Thyroid gland (tissue), 4 donors: ENCODE results near the gene NYNRIN. TPM values are rescaled to one million over a fixed set of nuclear protein-coding genes. Genes with fewer than 3 reads are reported as not detected.

Experiments used
- DNase-seq, 2 donors: peaks; one replicate each; pipeline ENCODE4 v3.0.0-alpha.2; 2019
- H3K27ac ChIP-seq, 3 donors: fragments of 200-600 bp; sonication (generic); 1 replicate in 2 of 3; 2 replicates in 1 of 3; pipeline ENCODE4 v1.5.1; 2016 to 2019; ENCODE audit warnings: mild to moderate bottlenecking in 1 of 3, moderate library complexity in 1 of 3
- H3K27me3 ChIP-seq: fragments of 200-600 bp; sonication (generic); one replicate; pipeline ENCODE4 v1.5.1; 2019
- H3K36me3 ChIP-seq, 2 donors: fragments of 200-600 bp; sonication (generic); one replicate each; pipeline ENCODE4 v1.5.1; 2016 to 2019
- H3K4me1 ChIP-seq, 2 donors: fragments of 200-600 bp; sonication (generic); one replicate each; pipeline ENCODE4 v1.5.1; 2017 to 2019
- H3K4me3 ChIP-seq, 3 donors: fragments of 200-600 bp; sonication (generic); replicated peaks in 1 of 3; 1 replicate in 2 of 3; 2 replicates in 1 of 3; pipeline ENCODE4 v1.5.1; 2016; ENCODE audit warnings: mild to moderate bottlenecking in 1 of 3
- H3K9me3 ChIP-seq: fragments of 200-600 bp; sonication (generic); one replicate; pipeline ENCODE4 v1.5.1; 2017
- POLR2A ChIP-seq, 2 donors: fragments of 450-650 bp; IDR thresholded peaks; one replicate each; pipeline ENCODE4 v1.6.1; 2017; ENCODE audit warnings: antibody characterized with exemption in 2 of 2, mild to moderate bottlenecking in 2 of 2, moderate library complexity in 1 of 2
- WGBS, 2 donors: methylation state at CpG; one replicate each; pipeline ENCODE4 v1.1.5; 2017; 5-methylcytosine and 5-hydroxymethylcytosine counted together
- intact Hi-C: fragments of 100-400 bp; cut with DNase I; formaldehyde crosslinking; loops from one replicate; pipeline ENCODE4 v1.15.1; 2023
- total RNA-seq, 4 donors: library from RNA; depleted of rRNA; stranded (reverse); fragments of >200 nt; gene quantifications; one replicate each; pipeline ENCODE4 v1.2.3, GENCODE V29; 2016
- TF ChIP-seq, protein P1 (sequence below), 6 experiments: fragments of 200-600 bp in 3 of 6; fragments of 450-650 bp in 3 of 6; sonication (generic) in 3 of 6; IDR thresholded peaks; one replicate each; pipeline ENCODE4 v1.5.1; 2016 to 2019; ENCODE audit warnings: antibody characterized with exemption in 6 of 6, mild to moderate bottlenecking in 2 of 6, inconsistent platforms in 1 of 6, moderate library complexity in 1 of 6

The NYNRIN gene
- total RNA-seq, 4 donors from 2014 or later, result 11.7 to 19.9 (median 12.3) TPM

- no peak for TF ChIP-seq POLR2A (IDR thresholded peaks at IDR 0.05)
- TF ChIP-seq, protein P1, sequence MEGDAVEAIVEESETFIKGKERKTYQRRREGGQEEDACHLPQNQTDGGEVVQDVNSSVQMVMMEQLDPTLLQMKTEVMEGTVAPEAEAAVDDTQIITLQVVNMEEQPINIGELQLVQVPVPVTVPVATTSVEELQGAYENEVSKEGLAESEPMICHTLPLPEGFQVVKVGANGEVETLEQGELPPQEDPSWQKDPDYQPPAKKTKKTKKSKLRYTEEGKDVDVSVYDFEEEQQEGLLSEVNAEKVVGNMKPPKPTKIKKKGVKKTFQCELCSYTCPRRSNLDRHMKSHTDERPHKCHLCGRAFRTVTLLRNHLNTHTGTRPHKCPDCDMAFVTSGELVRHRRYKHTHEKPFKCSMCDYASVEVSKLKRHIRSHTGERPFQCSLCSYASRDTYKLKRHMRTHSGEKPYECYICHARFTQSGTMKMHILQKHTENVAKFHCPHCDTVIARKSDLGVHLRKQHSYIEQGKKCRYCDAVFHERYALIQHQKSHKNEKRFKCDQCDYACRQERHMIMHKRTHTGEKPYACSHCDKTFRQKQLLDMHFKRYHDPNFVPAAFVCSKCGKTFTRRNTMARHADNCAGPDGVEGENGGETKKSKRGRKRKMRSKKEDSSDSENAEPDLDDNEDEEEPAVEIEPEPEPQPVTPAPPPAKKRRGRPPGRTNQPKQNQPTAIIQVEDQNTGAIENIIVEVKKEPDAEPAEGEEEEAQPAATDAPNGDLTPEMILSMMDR (IDR thresholded peaks at IDR 0.05), result no peak
- H3K4me3 ChIP-seq, result no peak overlapping the region
- no peaks in the 10 kb centered on the region for H3K9me3 ChIP-seq
- peak overlapping the region in 1 of 3 donors; percentile 19 for H3K27ac ChIP-seq
- DNase-seq, result peak in 1 of 2 donors; percentile 33
- peaks cover under 1 to 6% of the 10 kb centered on the region in 2 donors for H3K36me3 ChIP-seq
- H3K4me1 ChIP-seq, result peaks cover 34 to 59% of the 10 kb centered on the region in 2 donors
- intact Hi-C loops, result no loop called here
- H3K27me3 ChIP-seq, result no peaks in the 10 kb centered on the region
- 41 to 49% methylated on average over 7 of the region's 7 CpGs for WGBS, 2 donors
Measured at GRCh38 chr14:24403294-24403998, 4.6 kb downstream of the NYNRIN start.

DNA sequence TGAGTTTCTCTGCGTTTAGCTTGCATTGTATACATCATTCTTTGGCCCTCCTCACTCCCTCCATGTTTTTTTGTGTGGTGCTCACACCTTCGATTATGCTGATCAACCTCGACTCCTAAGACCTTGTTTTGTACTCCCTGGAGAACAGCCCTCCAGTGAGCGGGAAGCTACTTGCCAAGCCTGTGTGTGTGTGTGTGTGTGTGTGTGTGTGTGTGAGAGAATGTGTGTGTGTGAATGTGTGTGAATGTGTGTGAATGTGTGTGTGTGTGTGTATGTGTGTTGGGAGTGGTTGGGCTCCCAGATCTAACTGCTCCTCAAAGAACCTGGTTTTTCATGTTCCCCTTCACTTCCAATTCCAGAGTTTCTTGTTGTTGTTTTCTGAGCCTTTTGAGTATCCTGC lies 6.0 kb downstream of the NYNRIN start:
- 52 to 64% methylated on average over 4 of the region's 4 CpGs for WGBS, 2 donors
- Histone ChIP-seq H3K4me3 (no peak overlapping the region), H3K36me3 (peaks cover 12 to 14% of the 10 kb centered on the region in 2 donors), H3K9me3 (no peaks in the 10 kb centered on the region), H3K27me3 (no peaks in the 10 kb centered on the region), H3K27ac (no peak overlapping the region), H3K4me1 (peaks cover 29 to 50% of the 10 kb centered on the region in 2 donors)
- TF ChIP-seq, protein P1 (IDR thresholded peaks at IDR 0.05), result no peak
- no peak for TF ChIP-seq POLR2A (IDR thresholded peaks at IDR 0.05)
- intact Hi-C loops, result no loop called here
- no peak for DNase-seq

GRCh38 chr14:24406416-24406815 lies 7.6 kb downstream of the NYNRIN start:
- H3K36me3 ChIP-seq, result peaks cover 13 to 14% of the 10 kb centered on the region in 2 donors
- H3K4me3 ChIP-seq, result no peak overlapping the region
- H3K27me3 ChIP-seq, result no peaks in the 10 kb centered on the region
- no peak overlapping the region for H3K27ac ChIP-seq
- WGBS, 2 donors, result 93 to 96% methylated on average over 6 of the region's 6 CpGs
- intact Hi-C loops, result no loop called here
- H3K9me3 ChIP-seq, result no peaks in the 10 kb centered on the region
- DNase-seq, result no peak
- H3K4me1 ChIP-seq, result peaks cover 13 to 36% of the 10 kb centered on the region in 2 donors
- no peak for TF ChIP-seq POLR2A (IDR thresholded peaks at IDR 0.05)
- TF ChIP-seq, protein P1 (IDR thresholded peaks at IDR 0.05), result no peak

DNA sequence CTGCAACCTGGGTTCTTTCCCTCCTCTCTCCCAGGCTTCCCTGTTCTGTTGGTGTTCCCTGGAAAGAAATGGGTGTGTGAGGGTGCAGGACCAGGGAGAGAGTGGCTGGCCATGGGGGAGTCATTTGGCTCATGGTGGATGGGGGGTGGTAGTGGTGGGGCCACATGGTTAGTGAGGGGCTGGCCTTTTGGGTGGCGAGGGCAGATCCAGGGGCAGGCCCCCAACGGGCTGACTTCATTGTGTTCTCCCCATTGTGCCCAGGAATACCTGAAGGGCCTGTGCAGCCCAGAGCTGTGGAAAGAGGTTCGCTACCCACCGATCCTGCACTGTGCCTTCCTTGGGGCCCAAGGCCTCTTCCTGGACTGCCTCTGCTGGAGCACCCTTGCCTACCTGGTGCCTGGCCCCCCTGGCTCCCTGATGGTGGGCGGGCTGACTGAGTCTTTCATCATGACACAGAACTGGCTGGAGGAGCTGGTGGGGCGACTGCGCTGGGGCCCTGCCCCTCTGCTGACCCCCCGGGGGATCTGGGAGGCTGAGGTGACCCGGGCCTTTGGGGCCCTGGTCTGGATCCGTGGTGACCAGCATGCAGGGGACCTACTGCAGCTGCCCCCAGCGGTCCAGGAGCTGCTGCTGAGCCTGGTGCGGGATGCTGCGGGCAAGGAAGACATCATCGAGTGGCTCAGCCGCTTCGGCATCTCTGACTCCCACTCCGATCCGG lies 9.0 kb downstream of the NYNRIN start:
- H3K9me3 ChIP-seq, result no peaks in the 10 kb centered on the region
- no peaks in the 10 kb centered on the region for H3K27me3 ChIP-seq
- TF ChIP-seq, protein P1 (IDR thresholded peaks at IDR 0.05), result no peak
- no peak for TF ChIP-seq POLR2A (IDR thresholded peaks at IDR 0.05)
- WGBS, 2 donors, result 89 to 91% methylated on average over 8 to 9 of the region's 18 CpGs
- H3K4me3 ChIP-seq, result no peak overlapping the region
- peaks cover 6 to 29% of the 10 kb centered on the region in 2 donors for H3K4me1 ChIP-seq
- intact Hi-C loops, result no loop called here
- H3K27ac ChIP-seq, result no peak overlapping the region
- DNase-seq, result no peak
- peaks cover 13 to 14% of the 10 kb centered on the region in 2 donors for H3K36me3 ChIP-seq

DNA sequence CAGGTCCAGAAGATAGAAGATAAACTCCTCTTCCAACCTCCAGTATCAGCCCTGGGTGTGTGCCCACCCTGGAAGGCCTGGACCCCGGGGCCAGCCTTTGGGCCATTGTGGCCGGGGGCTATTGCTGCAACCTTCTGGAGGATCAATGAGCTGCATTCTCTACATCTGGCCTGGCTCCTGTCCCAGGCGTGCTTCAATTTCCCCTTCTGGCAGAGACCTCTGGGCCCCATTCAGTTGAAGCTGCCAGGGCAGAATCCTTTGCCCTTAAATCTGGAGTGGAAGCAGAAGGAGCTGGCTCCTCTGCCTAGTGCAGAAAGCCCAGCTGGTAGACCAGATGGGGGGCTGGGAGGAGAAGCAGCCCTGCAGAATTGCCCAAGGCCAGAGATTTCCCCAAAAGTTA lies 10.0 kb downstream of the NYNRIN start:
- Histone ChIP-seq H3K4me3 (no peak overlapping the region), H3K27ac (no peak overlapping the region), H3K27me3 (no peaks in the 10 kb centered on the region), H3K4me1 (peaks cover 6 to 19% of the 10 kb centered on the region in 2 donors), H3K9me3 (no peaks in the 10 kb centered on the region), H3K36me3 (peaks cover 13 to 14% of the 10 kb centered on the region in 2 donors)
- intact Hi-C loops, result no loop called here
- TF ChIP-seq, protein P1 (IDR thresholded peaks at IDR 0.05), result no peak
- no peak for TF ChIP-seq POLR2A (IDR thresholded peaks at IDR 0.05)
- no peak for DNase-seq
- 51 to 62% methylated on average over 2 to 3 of the region's 3 CpGs for WGBS, 2 donors
